PC-9 (cell line): ENCODE results near the gene ANKRD18A. TPM values are rescaled to one million over a fixed set of nuclear protein-coding genes. Genes with fewer than 3 reads are reported as not detected.

ENCODE experiments used
- BruUV-seq: library from RNA; stranded (reverse); fragments of 400-500 nt; replicated peaks from 2 replicates; lab custom pipeline; 2021; lab: Mats Ljungman, UMichigan
- CTCF ChIA-PET: fragments of 300-600 bp; sonication (Branson Sonifier 250); formaldehyde crosslinking; loops from one replicate; lab custom pipeline; 2022; ENCODE audit warnings: antibody characterized with exemption; lab: Charles Lee
- POLR2A ChIA-PET: fragments of 300-600 bp; sonication (Branson Sonifier 250); formaldehyde crosslinking; loops from one replicate; lab custom pipeline; 2022; ENCODE audit warnings: antibody characterized with exemption; ENCODE audit not compliant: unreplicated experiment; lab: Charles Lee
- DNase-seq, 2 experiments: peaks; one replicate each; pipeline versions ENCODE4 v3.0.0 to v3.0.0-alpha.2; 2015 to 2022; ENCODE audit warnings: mixed read lengths in 1 of 2
- H2AFZ ChIP-seq: fragments of 200-600 bp; sonication (generic); 2 replicates; pipeline ENCODE4 v1.8.1; 2017; ENCODE audit warnings: antibody characterized with exemption
- H3F3A ChIP-seq: fragments of 200-600 bp; sonication (generic); 2 replicates; pipeline ENCODE4 v1.8.1; 2017; ENCODE audit warnings: antibody characterized with exemption, mild to moderate bottlenecking, low read depth; ENCODE audit not compliant: insufficient read depth
- H3K27ac ChIP-seq: fragments of 200-600 bp; sonication (generic); 2 replicates; pipeline ENCODE4 v1.6.1; 2016; ENCODE audit warnings: mixed run types
- H3K27me3 ChIP-seq: fragments of 200-600 bp; sonication (generic); 2 replicates; pipeline ENCODE4 v1.6.1; 2016; ENCODE audit warnings: low read depth, mixed run types; ENCODE audit not compliant: insufficient read depth
- H3K36me3 ChIP-seq: fragments of 200-600 bp; sonication (generic); 2 replicates; pipeline ENCODE4 v1.6.1; 2016; ENCODE audit warnings: low read depth, mixed run types
- H3K4me1 ChIP-seq: fragments of 200-600 bp; sonication (generic); replicated peaks from 2 replicates; pipeline ENCODE4 v1.6.1; 2016; ENCODE audit warnings: mixed run types; ENCODE audit not compliant: insufficient read depth
- H3K4me2 ChIP-seq: fragments of 200-600 bp; sonication (generic); 2 replicates; pipeline ENCODE4 v1.6.1; 2017; ENCODE audit warnings: mixed run types
- H3K4me3 ChIP-seq: fragments of 200-600 bp; sonication (generic); 2 replicates; pipeline ENCODE4 v1.6.1; 2016; ENCODE audit warnings: mixed run types
- H3K79me2 ChIP-seq: fragments of 200-600 bp; sonication (generic); 2 replicates; pipeline ENCODE4 v1.6.1; 2017; ENCODE audit warnings: low read depth, mixed run types
- H3K9me2 ChIP-seq: fragments of 200-600 bp; sonication (generic); 2 replicates; pipeline ENCODE4 v1.8.1; 2017; ENCODE audit warnings: mild to moderate bottlenecking; ENCODE audit not compliant: insufficient read depth
- H3K9me3 ChIP-seq: fragments of 200-600 bp; sonication (generic); 2 replicates; pipeline ENCODE4 v1.8.1; 2016; ENCODE audit warnings: low read depth; ENCODE audit not compliant: insufficient read depth
- H4K20me1 ChIP-seq: fragments of 200-600 bp; sonication (generic); 2 replicates; pipeline ENCODE4 v1.8.1; 2017; ENCODE audit not compliant: insufficient read depth
- CTCF ChIP-seq: fragments of 200-600 bp; sonication (generic); conservative IDR thresholded peaks from 2 replicates; pipeline ENCODE4 v1.6.1; 2017; ENCODE audit warnings: mixed run types, antibody characterized with exemption, mild to moderate bottlenecking, moderate library complexity
- EZH2 ChIP-seq: fragments of 200-600 bp; sonication (generic); IDR thresholded peaks from 2 replicates; pipeline ENCODE4 v1.8.0; 2017; ENCODE audit warnings: antibody characterized with exemption, low read depth
- intact Hi-C: fragments of 100-400 bp; cut with micrococcal nuclease; formaldehyde crosslinking; loops from one replicate; pipeline ENCODE4 v1.10.0; 2022; ENCODE audit not compliant: unreplicated experiment
- total RNA-seq: library from RNA; stranded (reverse); gene quantifications from 2 replicates; pipeline ENCODE4 v1.2.3, GENCODE V29; 2021

The ANKRD18A gene
- total RNA-seq, 1 experiment from 2014 or later = 4.9 TPM

- ChIA-PET POLR2A (no interaction called here), CTCF (no interaction called here)
- Histone ChIP-seq H3K36me3 (no peaks in the 10 kb centered on the region), H3F3A (no peaks in the 10 kb centered on the region), H3K4me1 (no peaks in the 10 kb centered on the region), H3K79me2 (no peaks in the 10 kb centered on the region), H3K9me2 (no peaks in the 10 kb centered on the region), H3K27me3 (no peaks in the 10 kb centered on the region), H3K4me3 (no peak overlapping the region), H4K20me1 (no peaks in the 10 kb centered on the region), H3K9me3 (no peaks in the 10 kb centered on the region), H3K4me2 (no peak overlapping the region), H3K27ac (no peak overlapping the region), H2AFZ (no peak overlapping the region)
- no peak for DNase-seq
- no peak for TF ChIP-seq CTCF
- BruUV-seq = no TSS peak
- intact Hi-C loops = no loop called here
These were observed 32.1 kb upstream of the ANKRD18A start for GRCh38 chr9:38652486-38652885.

- H3K27me3 ChIP-seq = no peaks in the 10 kb centered on the region
- ChIA-PET CTCF (no interaction called here), POLR2A (no interaction called here)
- intact Hi-C loops = no loop called here
- no peak overlapping the region for H3K27ac ChIP-seq
- no TSS peak for BruUV-seq
- H2AFZ ChIP-seq = no peak overlapping the region
- no peaks in the 10 kb centered on the region for H4K20me1 ChIP-seq
- DNase-seq = no peak
- H3K9me3 ChIP-seq = no peaks in the 10 kb centered on the region
- H3K36me3 ChIP-seq = no peaks in the 10 kb centered on the region
- no peak overlapping the region for H3K4me2 ChIP-seq
- TF ChIP-seq CTCF (no peak), EZH2 (no peak)
- H3K4me1 ChIP-seq = no peaks in the 10 kb centered on the region
- H3K4me3 ChIP-seq = no peak overlapping the region
- H3K79me2 ChIP-seq = no peaks in the 10 kb centered on the region
- no peaks in the 10 kb centered on the region for H3K9me2 ChIP-seq
- no peaks in the 10 kb centered on the region for H3F3A ChIP-seq
These were observed 31.6 kb upstream of the ANKRD18A start for GRCh38 chr9:38652044-38652443.

GRCh38 chr9:38651400-38652042 lies 31.1 kb upstream of the ANKRD18A start:
- no peaks in the 10 kb centered on the region for H3K27me3 ChIP-seq
- no peaks in the 10 kb centered on the region for H3K79me2 ChIP-seq
- H2AFZ ChIP-seq = no peak overlapping the region
- H3K4me3 ChIP-seq = no peak overlapping the region
- ChIA-PET CTCF (no interaction called here), POLR2A (no interaction called here)
- H3K9me3 ChIP-seq = no peaks in the 10 kb centered on the region
- H3K36me3 ChIP-seq = no peaks in the 10 kb centered on the region
- TF ChIP-seq EZH2 = no peak
- no peak for TF ChIP-seq CTCF
- no TSS peak for BruUV-seq
- H3F3A ChIP-seq = no peaks in the 10 kb centered on the region
- H3K27ac ChIP-seq = no peak overlapping the region
- no peak overlapping the region for H3K4me2 ChIP-seq
- no peaks in the 10 kb centered on the region for H4K20me1 ChIP-seq
- H3K9me2 ChIP-seq = no peaks in the 10 kb centered on the region
- intact Hi-C loops = no loop called here
- no peaks in the 10 kb centered on the region for H3K4me1 ChIP-seq
- DNase-seq = no peak
